Skeletal muscle tissue (tissue), 4 donors: ENCODE results near the gene NHSL1. TPM values are rescaled to one million over a fixed set of nuclear protein-coding genes. Genes with fewer than 3 reads are reported as not detected.

Experiments
- H3K27ac ChIP-seq: one replicate; pipeline ENCODE4 v1.7.0; 2013; ENCODE audit warnings: mild to moderate bottlenecking, low read depth, low read length, inconsistent platforms
- H3K27me3 ChIP-seq, 3 donors: one replicate each; pipeline ENCODE4 v1.7.0; 2013; ENCODE audit warnings: low read length in 3 of 3; ENCODE audit not compliant: control insufficient read depth in 3 of 3, insufficient read depth in 3 of 3
- H3K36me3 ChIP-seq, 3 donors: one replicate each; pipeline ENCODE4 v1.7.0; 2013; ENCODE audit warnings: low read length in 3 of 3; ENCODE audit not compliant: control insufficient read depth in 3 of 3, insufficient read depth in 3 of 3
- H3K4me1 ChIP-seq, 3 donors: one replicate each; pipeline ENCODE4 v1.7.0; 2013; ENCODE audit warnings: low read length in 3 of 3, mild to moderate bottlenecking in 3 of 3; ENCODE audit not compliant: control insufficient read depth in 3 of 3, insufficient read depth in 3 of 3
- H3K4me3 ChIP-seq, 3 donors: one replicate each; pipeline ENCODE4 v1.7.0; 2013; ENCODE audit warnings: low read length in 3 of 3
- H3K9ac ChIP-seq, 3 donors: one replicate each; pipeline ENCODE4 v1.7.0; 2013; ENCODE audit warnings: low read length in 3 of 3, mild to moderate bottlenecking in 3 of 3, moderate library complexity in 2 of 3, low read depth in 1 of 3
- H3K9me3 ChIP-seq, 3 donors: one replicate each; pipeline ENCODE4 v1.7.0; 2013; ENCODE audit warnings: low read length in 3 of 3; ENCODE audit not compliant: control insufficient read depth in 3 of 3
- total RNA-seq: library from RNA; depleted of rRNA; stranded (reverse); fragments of >200 nt; gene quantifications from one replicate; pipeline ENCODE4 v1.2.3, GENCODE V29; 2014
- donor health status: Osteomylitis.

NHSL1 gene
- total RNA-seq, 1 donor from 2014 or later = 25.1 TPM

DNA sequence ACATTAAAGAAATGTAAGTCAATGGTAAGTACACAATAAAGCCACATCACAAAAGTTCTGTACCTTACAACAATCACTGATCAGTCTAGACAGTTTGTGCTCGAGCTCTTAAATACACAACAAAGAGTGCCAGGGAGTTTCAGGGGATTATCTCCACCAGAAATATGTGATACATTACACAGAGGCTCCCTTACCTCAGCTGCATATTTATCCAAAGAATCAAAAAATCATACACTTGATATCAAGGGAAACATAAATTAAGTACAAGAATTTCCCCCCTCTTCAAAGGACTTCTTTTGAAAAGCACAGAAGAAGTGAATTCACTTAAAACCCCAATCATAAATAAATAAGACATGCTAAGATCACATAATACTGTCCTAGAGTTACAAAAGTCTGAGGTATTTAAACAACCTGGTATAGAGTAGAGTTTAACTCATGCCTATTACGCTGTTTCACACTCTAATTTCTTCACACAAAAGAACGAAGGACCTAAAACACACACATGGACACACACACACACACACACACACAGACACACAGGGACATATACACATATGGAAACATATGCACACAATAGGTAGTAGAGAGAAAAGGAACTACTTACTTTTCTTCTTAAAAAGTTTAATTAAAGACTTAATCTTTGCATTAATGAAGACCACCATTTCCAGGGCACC is 528 bp downstream of the NHSL1 start:
- Histone ChIP-seq H3K27ac (no peak overlapping the region), H3K9me3 (no peaks in the 10 kb centered on the region), H3K9ac (no peak overlapping the region), H3K4me1 (no peaks in the 10 kb centered on the region), H3K4me3 (no peak overlapping the region), H3K27me3 (no peaks in the 10 kb centered on the region), H3K36me3 (no peaks in the 10 kb centered on the region)

DNA sequence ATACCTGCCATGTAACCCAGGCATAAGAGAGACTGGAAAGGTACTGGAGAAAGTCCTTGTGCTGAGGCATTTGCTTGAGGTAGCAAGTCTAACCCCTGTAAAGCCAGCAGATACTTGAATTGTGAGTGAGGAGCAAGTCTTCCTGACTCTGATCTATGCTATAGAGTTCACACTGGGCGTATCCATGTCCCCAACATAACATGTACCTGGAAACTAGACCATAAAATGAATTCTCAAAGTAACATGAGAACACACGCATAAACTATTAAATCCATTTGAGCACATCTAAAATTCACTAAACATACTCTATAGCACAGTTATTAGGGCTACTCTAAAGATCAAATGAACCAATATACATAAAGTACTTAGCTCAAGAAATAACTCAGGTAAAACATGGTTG is 2.0 kb downstream of the NHSL1 start:
- no peak overlapping the region for H3K27ac ChIP-seq
- H3K4me1 ChIP-seq = no peaks in the 10 kb centered on the region
- H3K36me3 ChIP-seq = no peaks in the 10 kb centered on the region
- H3K27me3 ChIP-seq = no peaks in the 10 kb centered on the region
- H3K9me3 ChIP-seq = no peaks in the 10 kb centered on the region
- H3K4me3 ChIP-seq = no peak overlapping the region
- no peak overlapping the region for H3K9ac ChIP-seq

DNA sequence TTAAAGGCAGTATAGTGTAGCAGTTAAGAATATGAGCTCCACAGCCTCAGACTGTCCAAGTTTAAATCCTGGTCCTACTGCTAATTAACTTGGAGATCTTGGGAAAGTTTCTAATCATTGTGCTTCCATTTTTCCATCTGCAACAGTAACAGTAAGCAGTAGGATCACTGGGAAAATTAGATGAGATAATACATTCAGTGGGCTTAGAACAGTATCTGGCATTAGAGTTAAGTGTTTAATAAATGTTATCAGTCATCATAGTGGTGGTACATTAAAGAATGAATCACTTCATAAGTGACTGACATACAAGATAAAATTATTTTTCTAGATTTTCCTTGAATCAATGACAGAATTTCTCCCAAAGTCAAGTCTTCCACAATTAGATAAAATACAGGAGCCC is 5.0 kb downstream of the NHSL1 start:
- no peak overlapping the region for H3K9ac ChIP-seq
- no peak overlapping the region for H3K27ac ChIP-seq
- no peaks in the 10 kb centered on the region for H3K4me1 ChIP-seq
- H3K4me3 ChIP-seq = no peak overlapping the region
- H3K27me3 ChIP-seq = no peaks in the 10 kb centered on the region
- H3K36me3 ChIP-seq = no peaks in the 10 kb centered on the region
- H3K9me3 ChIP-seq = no peaks in the 10 kb centered on the region

DNA sequence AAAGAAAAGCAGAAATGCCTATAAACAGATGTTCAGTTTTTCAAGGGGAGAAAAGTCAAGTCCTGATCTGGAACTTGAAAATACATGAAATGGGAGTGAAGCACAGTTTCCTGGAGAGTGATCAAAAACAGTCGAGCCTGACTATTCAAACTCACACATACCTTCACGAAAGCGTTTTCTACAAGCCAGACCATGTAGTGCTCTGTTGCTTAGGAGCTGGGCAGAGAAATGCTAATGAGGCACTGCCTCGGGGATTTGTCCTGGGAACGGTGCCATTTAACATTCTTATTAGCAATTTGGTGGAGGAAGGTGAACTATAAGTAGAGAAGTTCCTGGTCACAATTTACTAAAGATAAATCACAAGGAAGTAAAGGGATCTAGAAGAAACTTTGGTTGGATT is 5.9 kb downstream of the NHSL1 start:
- no peak overlapping the region for H3K9ac ChIP-seq
- H3K9me3 ChIP-seq = no peaks in the 10 kb centered on the region
- H3K27me3 ChIP-seq = no peaks in the 10 kb centered on the region
- H3K27ac ChIP-seq = no peak overlapping the region
- no peaks in the 10 kb centered on the region for H3K36me3 ChIP-seq
- H3K4me3 ChIP-seq = no peak overlapping the region
- no peaks in the 10 kb centered on the region for H3K4me1 ChIP-seq

DNA sequence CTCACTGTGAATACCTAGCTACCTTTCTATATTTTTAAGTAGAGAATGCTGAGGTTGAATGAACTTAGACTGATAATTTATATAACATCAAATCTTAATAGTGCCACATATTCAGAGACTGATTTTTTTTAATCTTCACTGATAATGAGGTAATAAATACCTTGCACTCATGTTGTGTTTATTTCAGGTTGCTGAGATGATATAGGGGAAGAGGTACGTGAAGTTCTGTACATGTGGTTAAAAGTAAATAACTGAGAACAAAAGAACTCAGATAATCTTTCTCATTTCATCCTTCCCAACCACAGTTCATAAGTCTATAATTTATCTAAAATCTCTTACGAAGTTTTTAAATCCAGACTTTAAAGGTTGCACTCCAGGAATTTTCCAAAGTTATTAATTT is 6.4 kb downstream of the NHSL1 start:
- H3K27ac ChIP-seq = no peak overlapping the region
- no peaks in the 10 kb centered on the region for H3K9me3 ChIP-seq
- no peak overlapping the region for H3K9ac ChIP-seq
- H3K4me3 ChIP-seq = no peak overlapping the region
- no peaks in the 10 kb centered on the region for H3K4me1 ChIP-seq
- H3K36me3 ChIP-seq = no peaks in the 10 kb centered on the region
- no peaks in the 10 kb centered on the region for H3K27me3 ChIP-seq

DNA sequence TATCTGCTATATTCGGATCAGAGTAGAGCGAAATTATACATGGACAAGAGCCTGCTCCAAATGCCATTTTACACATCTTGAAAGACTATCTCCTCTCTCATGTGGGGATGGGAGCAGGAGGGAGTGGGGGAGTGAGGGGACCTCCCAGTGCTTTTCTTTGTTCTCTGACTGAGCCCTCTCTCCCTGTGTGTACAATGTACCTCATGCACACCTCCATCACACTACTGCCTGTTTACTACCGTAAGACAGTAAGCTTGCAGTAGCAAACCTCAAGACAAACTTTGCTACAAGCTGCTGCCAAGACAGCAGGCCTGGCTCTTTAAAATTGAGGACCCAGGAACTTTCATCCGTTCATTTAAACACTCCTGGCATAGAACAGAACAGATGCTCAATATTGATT is 7.2 kb downstream of the NHSL1 start:
- Histone ChIP-seq H3K27me3 (no peaks in the 10 kb centered on the region), H3K4me1 (no peaks in the 10 kb centered on the region), H3K36me3 (no peaks in the 10 kb centered on the region), H3K9me3 (no peaks in the 10 kb centered on the region), H3K9ac (no peak overlapping the region), H3K27ac (no peak overlapping the region), H3K4me3 (no peak overlapping the region)

DNA sequence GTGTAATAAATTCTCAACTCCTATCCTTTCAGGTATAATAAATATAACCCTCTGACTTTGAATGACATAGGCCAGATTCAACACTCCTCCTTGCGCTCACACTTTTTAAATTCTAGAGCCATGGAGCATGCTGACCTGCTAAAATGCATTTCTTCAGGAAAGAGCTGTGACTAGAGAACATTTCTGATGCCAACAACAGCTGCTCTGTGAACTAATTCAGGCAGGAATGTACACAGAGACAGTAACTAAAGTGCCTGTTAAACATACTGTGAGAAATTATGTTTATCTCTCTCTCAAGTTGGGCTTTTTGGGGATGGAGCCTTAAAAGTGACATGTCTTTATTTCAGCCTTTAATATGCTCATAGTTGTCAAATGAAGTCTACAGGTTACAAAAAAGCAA is 8.3 kb downstream of the NHSL1 start:
- Histone ChIP-seq H3K27ac (no peak overlapping the region), H3K27me3 (no peaks in the 10 kb centered on the region), H3K9me3 (no peaks in the 10 kb centered on the region), H3K4me1 (no peaks in the 10 kb centered on the region), H3K36me3 (no peaks in the 10 kb centered on the region), H3K9ac (no peak overlapping the region), H3K4me3 (no peak overlapping the region)

DNA sequence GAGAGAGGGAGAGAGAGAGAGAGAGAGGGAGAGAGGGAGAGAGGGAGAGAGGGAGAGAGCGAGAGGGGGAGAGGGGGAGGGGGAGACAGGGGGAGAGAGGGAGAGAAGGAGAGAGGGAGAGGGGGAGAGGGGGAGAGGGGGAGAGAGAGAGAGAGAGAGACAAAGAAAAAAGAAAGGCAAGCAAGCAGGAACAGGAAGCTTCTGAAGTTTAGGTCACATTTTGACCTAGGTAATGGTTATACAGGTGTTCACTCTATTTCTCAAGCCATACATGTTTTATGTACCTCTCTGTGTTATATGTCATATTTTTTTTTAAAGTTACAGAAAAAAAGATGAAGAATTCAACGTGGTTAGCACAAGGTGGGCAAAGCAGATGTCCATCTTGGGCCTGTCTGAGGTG is 9.4 kb downstream of the NHSL1 start:
- H3K9ac ChIP-seq = no peak overlapping the region
- no peaks in the 10 kb centered on the region for H3K36me3 ChIP-seq
- no peaks in the 10 kb centered on the region for H3K27me3 ChIP-seq
- no peak overlapping the region for H3K4me3 ChIP-seq
- no peak overlapping the region for H3K27ac ChIP-seq
- peaks cover 0 to 2% (median 0%) of the 10 kb centered on the region in 3 donors for H3K4me1 ChIP-seq
- no peaks in the 10 kb centered on the region for H3K9me3 ChIP-seq

DNA sequence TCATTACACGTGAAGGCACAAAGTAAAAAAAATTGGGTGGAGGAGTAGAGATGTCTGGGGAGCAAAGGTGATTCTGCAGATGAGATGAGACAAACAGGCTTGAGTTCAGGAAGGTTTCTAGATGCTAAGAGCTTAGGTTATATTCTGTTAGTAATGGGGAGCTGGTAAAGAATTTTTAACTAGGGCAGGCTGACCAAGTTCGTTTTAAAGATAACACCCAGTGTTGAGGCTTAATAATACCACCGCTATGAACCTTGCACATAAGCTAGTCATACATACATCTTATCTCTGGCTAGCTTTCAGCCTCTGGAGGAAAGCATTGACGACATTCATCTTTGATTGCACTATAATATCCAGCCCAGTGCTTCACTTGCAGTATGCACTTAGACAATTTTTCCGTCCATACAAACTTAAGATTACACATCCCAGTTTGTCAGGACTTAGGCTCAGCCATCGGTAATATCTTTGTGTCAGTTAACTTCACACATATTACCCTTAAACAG is 12.1 kb downstream of the NHSL1 start:
- peaks cover 0 to 2% (median 0%) of the 10 kb centered on the region in 3 donors for H3K4me1 ChIP-seq
- H3K9me3 ChIP-seq = no peaks in the 10 kb centered on the region
- no peaks in the 10 kb centered on the region for H3K36me3 ChIP-seq
- no peak overlapping the region for H3K4me3 ChIP-seq
- H3K9ac ChIP-seq = no peak overlapping the region
- no peaks in the 10 kb centered on the region for H3K27me3 ChIP-seq
- H3K27ac ChIP-seq = no peak overlapping the region

DNA sequence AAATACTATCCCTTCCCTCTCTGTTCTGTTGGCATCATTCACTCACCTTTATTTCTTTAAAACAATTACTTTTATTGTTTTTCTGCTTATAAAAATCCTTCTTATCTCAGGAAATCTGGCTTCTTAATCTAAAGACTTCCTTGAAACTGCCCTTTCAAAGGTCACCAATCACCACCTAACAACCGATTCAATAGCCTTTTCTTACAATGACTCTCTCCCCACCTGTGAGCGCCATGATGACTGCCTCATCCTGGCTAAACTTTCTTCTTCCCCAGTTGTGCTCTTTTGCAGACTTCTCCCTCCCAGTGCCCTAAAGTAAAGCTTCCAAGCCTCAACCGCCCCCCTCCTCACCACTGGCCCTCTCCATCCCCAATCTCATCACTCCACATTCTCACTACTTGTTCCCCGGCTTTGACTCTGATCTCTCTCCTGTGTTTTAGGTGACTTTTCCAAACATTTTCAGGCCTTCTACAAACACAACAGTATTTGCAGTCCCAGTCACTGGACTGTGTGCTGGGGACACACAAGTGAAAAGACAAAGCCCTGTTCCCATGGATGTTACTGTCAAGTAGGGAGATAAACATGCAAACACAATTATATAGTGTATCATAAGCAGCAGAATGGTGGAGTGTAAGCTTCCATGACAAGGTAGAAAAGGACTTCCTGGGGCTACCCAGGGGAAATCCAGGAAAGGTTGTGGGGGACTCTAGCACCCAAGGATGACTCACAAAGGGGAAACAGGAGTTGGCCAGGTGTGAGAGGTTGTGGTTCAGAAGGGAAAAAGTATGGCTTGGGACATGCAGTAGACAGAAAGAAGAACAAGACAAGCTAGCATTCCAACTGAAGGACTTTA is 12.8 kb downstream of the NHSL1 start:
- Histone ChIP-seq H3K27me3 (no peaks in the 10 kb centered on the region), H3K9ac (no peak overlapping the region), H3K4me1 (peaks cover 0 to 2% (median 0%) of the 10 kb centered on the region in 3 donors), H3K27ac (no peak overlapping the region), H3K9me3 (no peaks in the 10 kb centered on the region), H3K4me3 (no peak overlapping the region), H3K36me3 (no peaks in the 10 kb centered on the region)
